ENCODE measurements around the gene FBN2. TPM values are rescaled to one million over a fixed set of nuclear protein-coding genes. Genes with fewer than 3 reads are reported as not detected.

The FBN2 gene
- polyA plus RNA-seq, 1 experiment = 157 TPM

DNA sequence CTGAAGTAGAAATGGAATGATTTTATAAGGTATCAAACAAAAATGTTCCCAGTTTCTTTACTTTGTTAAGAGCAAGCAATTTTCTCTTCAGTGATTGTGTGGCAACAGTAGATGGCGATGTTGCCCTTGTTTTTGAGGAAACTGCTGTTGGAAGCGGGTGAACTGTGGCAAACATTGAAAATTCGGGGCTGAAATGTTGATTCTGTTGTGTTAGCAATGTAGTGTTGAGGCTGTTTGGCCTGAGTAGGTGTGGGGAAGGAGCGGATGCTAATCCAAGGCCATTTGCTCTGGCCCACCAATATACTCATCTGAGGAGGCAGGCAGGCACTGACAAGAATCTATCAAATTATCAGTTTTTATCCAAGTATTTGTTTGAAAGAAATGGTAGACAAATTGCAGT, 324.7 kb downstream of the FBN2 start:
- H3K27me3 ChIP-seq (ENCODE audit: control insufficient read depth, insufficient read depth, low read length) = no peaks in the 10 kb centered on the region
- ChIA-PET POLR2A (no interaction called here), CTCF (interaction anchor here (0.9 to 1.9 kb wide), 5 partner anchors 11 to 632 kb away, joined by 3 to 8 read pairs (median 3); no protein-coding TSS in a partner anchor)
- no peak for DNase-seq (ENCODE audit: low read depth)
- no peak overlapping the region for H3K4me3 ChIP-seq (ENCODE audit: low read depth, low read length)
- no peaks in the 10 kb centered on the region for H3K36me3 ChIP-seq (ENCODE audit: control insufficient read depth, insufficient read depth, low read length)
- TF ChIP-seq, protein P1, sequence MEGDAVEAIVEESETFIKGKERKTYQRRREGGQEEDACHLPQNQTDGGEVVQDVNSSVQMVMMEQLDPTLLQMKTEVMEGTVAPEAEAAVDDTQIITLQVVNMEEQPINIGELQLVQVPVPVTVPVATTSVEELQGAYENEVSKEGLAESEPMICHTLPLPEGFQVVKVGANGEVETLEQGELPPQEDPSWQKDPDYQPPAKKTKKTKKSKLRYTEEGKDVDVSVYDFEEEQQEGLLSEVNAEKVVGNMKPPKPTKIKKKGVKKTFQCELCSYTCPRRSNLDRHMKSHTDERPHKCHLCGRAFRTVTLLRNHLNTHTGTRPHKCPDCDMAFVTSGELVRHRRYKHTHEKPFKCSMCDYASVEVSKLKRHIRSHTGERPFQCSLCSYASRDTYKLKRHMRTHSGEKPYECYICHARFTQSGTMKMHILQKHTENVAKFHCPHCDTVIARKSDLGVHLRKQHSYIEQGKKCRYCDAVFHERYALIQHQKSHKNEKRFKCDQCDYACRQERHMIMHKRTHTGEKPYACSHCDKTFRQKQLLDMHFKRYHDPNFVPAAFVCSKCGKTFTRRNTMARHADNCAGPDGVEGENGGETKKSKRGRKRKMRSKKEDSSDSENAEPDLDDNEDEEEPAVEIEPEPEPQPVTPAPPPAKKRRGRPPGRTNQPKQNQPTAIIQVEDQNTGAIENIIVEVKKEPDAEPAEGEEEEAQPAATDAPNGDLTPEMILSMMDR (IDR thresholded peaks at IDR 0.05; ENCODE audit: insufficient read depth, low read depth, low read length) = peak; percentile 71

DNA sequence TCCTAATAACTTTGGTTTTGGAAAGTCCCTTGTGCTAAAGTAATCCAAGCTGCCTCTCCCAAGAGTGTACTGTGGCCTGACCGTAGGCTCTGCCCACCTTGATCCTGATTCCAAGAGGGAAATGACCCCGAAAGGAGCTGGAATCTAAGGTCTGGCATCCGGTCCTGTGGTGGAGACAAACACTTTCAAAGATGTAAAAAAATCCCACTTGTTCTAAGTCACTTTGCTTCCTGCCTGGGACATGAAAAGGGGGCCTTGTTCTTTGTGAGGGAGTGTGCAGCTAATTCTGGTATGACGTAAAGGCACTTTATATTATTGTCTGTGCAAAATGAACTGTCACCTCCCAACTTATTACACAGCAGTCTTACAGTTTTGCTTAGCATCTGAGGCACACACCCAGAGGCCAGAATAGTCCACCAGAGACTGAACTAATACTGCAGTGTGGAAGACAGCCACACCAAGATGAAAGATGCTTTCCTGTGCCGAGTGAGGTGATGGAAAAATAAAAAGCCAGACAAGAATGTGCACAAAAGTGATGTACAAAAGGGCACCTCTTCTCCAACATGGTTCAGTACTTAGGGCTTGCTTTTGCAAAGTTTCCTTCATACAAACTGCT, 325.7 kb downstream of the FBN2 start:
- ChIA-PET CTCF (interaction anchor here (0.7 to 1.9 kb wide), 6 partner anchors 11 to 633 kb away, joined by 3 to 8 read pairs (median 3); no protein-coding TSS in a partner anchor), POLR2A (no interaction called here)
- no peak overlapping the region for H3K4me3 ChIP-seq (ENCODE audit: low read depth, low read length)
- no peaks in the 10 kb centered on the region for H3K27me3 ChIP-seq (ENCODE audit: control insufficient read depth, insufficient read depth, low read length)
- H3K36me3 ChIP-seq (ENCODE audit: control insufficient read depth, insufficient read depth, low read length) = no peaks in the 10 kb centered on the region
- TF ChIP-seq, protein P1 (IDR thresholded peaks at IDR 0.05; ENCODE audit: insufficient read depth, low read depth, low read length) = no peak
- DNase-seq (ENCODE audit: low read depth) = no peak

DNA sequence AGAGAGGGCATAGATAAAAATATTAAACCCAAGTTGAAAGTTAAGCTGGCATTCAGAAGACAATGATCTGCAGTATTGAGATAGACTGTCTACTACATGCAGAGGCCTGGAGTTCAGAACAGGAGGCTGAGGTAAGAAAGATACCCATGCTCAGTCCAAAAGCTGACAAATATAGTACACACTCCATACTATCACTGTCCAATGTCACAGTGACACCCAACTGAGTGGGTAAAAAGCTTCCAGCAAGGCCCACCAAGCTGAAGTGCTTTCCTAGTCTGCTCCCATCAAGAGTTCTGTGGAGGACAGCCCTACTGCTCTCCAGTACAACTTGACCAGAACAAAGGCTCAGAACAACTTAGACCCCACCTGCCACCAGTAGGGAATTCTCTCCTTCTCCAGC, 329.6 kb downstream of the FBN2 start:
- Histone ChIP-seq H3K36me3 (ENCODE audit: control insufficient read depth, insufficient read depth, low read length) (no peaks in the 10 kb centered on the region), H3K27me3 (ENCODE audit: control insufficient read depth, insufficient read depth, low read length) (no peaks in the 10 kb centered on the region), H3K4me3 (ENCODE audit: low read depth, low read length) (no peak overlapping the region)
- TF ChIP-seq, protein P1 (IDR thresholded peaks at IDR 0.05; ENCODE audit: insufficient read depth, low read depth, low read length) = no peak
- ChIA-PET CTCF (interaction anchor here (1.0 kb wide), 1 partner anchor 292 kb away, joined by 3 read pairs; no protein-coding TSS in a partner anchor), POLR2A (no interaction called here)
- no peak for DNase-seq (ENCODE audit: low read depth)

Small RNAs within 50 kb of the gene (small RNA-seq; reads per million reads assigned to genes)
- gene RF00019 (ENCODE audit: insufficient read length, low read depth, low replicate concordance) = not detected
